GM12878 (cell line): ENCODE data around the gene CLDN5. TPM values are rescaled to one million over a fixed set of nuclear protein-coding genes. Genes with fewer than 3 reads are reported as not detected.

Experiments used
- ATAC-seq: fragments of 200-7000 bp; cut with Tn5 transposase; 3 replicates; pipeline ENCODE4 v1.9.1; 2020; ENCODE audit warnings: mild to moderate bottlenecking, moderate library complexity
- BruUV-seq: library from RNA; stranded (reverse); fragments of 400-500 nt; replicated peaks from 2 replicates; lab custom pipeline; 2021; lab: Mats Ljungman, UMichigan
- CTCF ChIA-PET: fragments of 300-600 bp; sonication (Branson Sonifier 250); formaldehyde crosslinking; extraction: SDS; loops from one replicate; lab custom pipeline; 2021; ENCODE audit warnings: inconsistent platforms; lab: Yijun Ruan, JAX
- POLR2A ChIA-PET: fragments of 350-600 bp; formaldehyde crosslinking; extraction: SDS; loops from one replicate; lab custom pipeline; 2021; ENCODE audit warnings: inconsistent platforms; lab: Charles Lee
- RAD21 ChIA-PET: fragments of 300-600 bp; sonication (Branson Sonifier 250); formaldehyde crosslinking; loops from one replicate; lab custom pipeline; 2023; ENCODE audit warnings: antibody characterized with exemption; ENCODE audit not compliant: unreplicated experiment; lab: Charles Lee
- SMC1A ChIA-PET: fragments of 300-600 bp; sonication (Branson Sonifier 250); formaldehyde crosslinking; loops from one replicate; lab custom pipeline; 2023; ENCODE audit not compliant: unreplicated experiment, uncharacterized antibody; lab: Charles Lee
- DNase-seq: peaks from one replicate; pipeline ENCODE4 v3.0.0-alpha.2; 2011; ENCODE audit warnings: low read depth, low spot score
- FAIRE-seq: peaks from 3 replicates; lab custom pipeline; 2011; peaks lifted over from hg19 to GRCh38; lab: Jason Lieb, UNC
- H2AFZ ChIP-seq: 2 replicates; pipeline ENCODE4 v1.6.0; 2011; ENCODE audit warnings: low read depth, low read length, control low read depth; ENCODE audit not compliant: control insufficient read depth
- H3K27ac ChIP-seq: 2 replicates; pipeline ENCODE4 v1.5.1; 2011; ENCODE audit warnings: control low read depth; ENCODE audit not compliant: control insufficient read depth, insufficient read depth
- H3K27me3 ChIP-seq, 2 experiments: replicated peaks in 1 of 2; 2 replicates each; pipeline versions ENCODE4 v1.6.0 to v1.6.1; 2011; ENCODE audit warnings: low read length in 1 of 2; ENCODE audit not compliant: control insufficient read depth in 2 of 2, insufficient read depth in 2 of 2
- H3K36me3 ChIP-seq, 2 experiments: 2 replicates each; pipeline ENCODE4 v1.5.1; 2011; ENCODE audit warnings: low read length in 1 of 2; ENCODE audit not compliant: control insufficient read depth in 2 of 2, insufficient read depth in 2 of 2
- H3K4me1 ChIP-seq: 2 replicates; pipeline ENCODE4 v1.6.1; 2011; ENCODE audit warnings: mild to moderate bottlenecking, low read length, moderate library complexity, mixed read lengths; ENCODE audit not compliant: control insufficient read depth, insufficient read depth
- H3K4me2 ChIP-seq: 2 replicates; pipeline ENCODE4 v1.6.0; 2011; ENCODE audit warnings: control low read depth; ENCODE audit not compliant: control insufficient read depth, insufficient read depth
- H3K4me3 ChIP-seq: fragments of 200-600 bp; sonication (generic); 2 replicates; pipeline ENCODE4 v1.5.1; 2016
- H3K79me2 ChIP-seq: 2 replicates; pipeline ENCODE4 v1.6.0; 2011; ENCODE audit warnings: low read length; ENCODE audit not compliant: control insufficient read depth, insufficient read depth
- H3K9ac ChIP-seq: 2 replicates; pipeline ENCODE4 v1.8.0; 2011; ENCODE audit warnings: low read length, control low read depth, mixed read lengths; ENCODE audit not compliant: control insufficient read depth, insufficient read depth
- H3K9me3 ChIP-seq: replicated peaks from 3 replicates; pipeline ENCODE4 v1.5.1; 2011; ENCODE audit warnings: mild to moderate bottlenecking, low read length; ENCODE audit not compliant: control insufficient read depth, insufficient read depth
- H4K20me1 ChIP-seq: 2 replicates; pipeline ENCODE4 v1.6.0; 2011; ENCODE audit not compliant: control insufficient read depth, insufficient read depth
- ASH2L ChIP-seq: fragments of 300-600, 200-600 bp; sonication (generic); IDR thresholded peaks from 2 replicates; pipeline ENCODE4 v1.6.1; 2017; ENCODE audit warnings: low read depth, mild to moderate bottlenecking, borderline replicate concordance
- CREM ChIP-seq: IDR thresholded peaks from 2 replicates; pipeline ENCODE4 v1.6.1; 2014; ENCODE audit warnings: antibody characterized with exemption, low read depth
- FOS ChIP-seq: IDR thresholded peaks from 3 replicates; pipeline ENCODE4 v1.6.1; 2011; ENCODE audit warnings: borderline replicate concordance; ENCODE audit not compliant: insufficient read length; ENCODE audit errors: extremely low read depth
- GABPA ChIP-seq: IDR thresholded peaks from 2 replicates; pipeline ENCODE4 v1.6.1; 2014; ENCODE audit warnings: antibody characterized with exemption, low read depth, mild to moderate bottlenecking, inconsistent platforms
- KDM1A ChIP-seq: fragments of 200-600 bp; sonication (generic); IDR thresholded peaks from 2 replicates; pipeline ENCODE4 v1.6.1; 2016; ENCODE audit warnings: borderline replicate concordance
- RAD51 ChIP-seq: fragments of 450-650 bp; IDR thresholded peaks from 2 replicates; pipeline ENCODE4 v1.6.1; 2016; ENCODE audit warnings: moderate library complexity, mild to moderate bottlenecking, inconsistent platforms
- RBBP5 ChIP-seq: fragments of 200-600 bp; sonication (generic); conservative IDR thresholded peaks from 2 replicates; pipeline ENCODE4 v1.6.1; 2016
- SMARCA5 ChIP-seq: fragments of 450-650 bp; IDR thresholded peaks from 2 replicates; pipeline ENCODE4 v1.6.1; 2017; ENCODE audit warnings: mild to moderate bottlenecking
- YBX1 ChIP-seq: fragments of 450-650 bp; IDR thresholded peaks from 2 replicates; pipeline ENCODE4 v1.6.1; 2016; ENCODE audit warnings: antibody characterized with exemption
- WGBS: methylation state at CpG from one replicate; pipeline ENCODE4 v1.1.6; 2016; ENCODE audit warnings: low lambda C conversion rate; ENCODE audit not compliant: insufficient replicate concordance, insufficient coverage; ENCODE audit errors: missing lambda C conversion rate; 5-methylcytosine and 5-hydroxymethylcytosine counted together
- in situ Hi-C: fragments of 300-500 bp; cut with MboI; formaldehyde crosslinking; loops from 9 replicates; pipeline ENCODE4 v1.14.3; 2018; ENCODE audit warnings: mixed read lengths
- intact Hi-C: fragments of 100-400 bp; cut with micrococcal nuclease; formaldehyde crosslinking; loops from one replicate; pipeline ENCODE4 v1.14.2; 2022; ENCODE audit not compliant: unreplicated experiment
- polyA plus RNA-seq, 11 experiments: library from polyadenylated mRNA; depleted of rRNA in 4 of 11; unstranded in 6 of 11; stranded (reverse) in 5 of 11; fragments of >200 nt; fragmentation: Nextera tagmentation in 4 of 11; fragmentation: Illumina TruSeq in 1 of 11; extraction: Ambion mirVana in 4 of 11; extraction: Trizol in 1 of 11; gene quantifications; 1 replicate in 1 of 11; 2 replicates in 10 of 11; pipeline versions ENCODE4 v1.2.1 to v1.2.3, GENCODE V29; 2011 to 2016; ENCODE audit warnings: inconsistent platforms in 2 of 11, missing spikeins in 2 of 11, low read depth in 1 of 11
- total RNA-seq, 4 experiments: library from RNA; depleted of rRNA in 3 of 4; stranded (reverse); fragments of >200 nt in 3 of 4; fragmentation: Illumina TruSeq in 1 of 4; extraction: Trizol in 1 of 4; gene quantifications; 2 replicates each; pipeline versions ENCODE4 v1.2.1 to v1.2.3, GENCODE V29; 2013 to 2021
- TF ChIP-seq, protein P1 (sequence below): IDR thresholded peaks from 2 replicates; pipeline ENCODE4 v1.6.1; 2011; ENCODE audit warnings: borderline replicate concordance, low read depth, mild to moderate bottlenecking, moderate library complexity, low read length; ENCODE audit not compliant: insufficient read depth, poor library complexity, severe bottlenecking
- TF ChIP-seq, protein P2 (sequence below): IDR thresholded peaks from 2 replicates; pipeline ENCODE4 v1.6.1; 2011; ENCODE audit warnings: low read depth, mild to moderate bottlenecking, low read length, moderate library complexity, borderline replicate concordance; ENCODE audit errors: extremely low read depth

CLDN5 gene
- total and polyA plus RNA-seq, 10 of the 15 experiments (the other 5 are each of a cell fraction or from before 2014, with no cell fraction given): 0.15 TPM; not detected in 9

- DNase-seq (no peak), FAIRE-seq (no peak), ATAC-seq (no peak)
- intact Hi-C loops (no loop called here), in situ Hi-C loops (loop anchor here (5.0 kb wide), 1 partner anchor 51 kb away; no protein-coding TSS in a partner anchor)
- CTCF ChIA-PET: no interaction called here
- Histone ChIP-seq H3K9me3 (no peaks in the 10 kb centered on the region), H3K36me3 (peaks cover 6 to 20% of the 10 kb centered on the region in 2 experiments; a peak in 3 of 4 replicates), H4K20me1 (no peaks in the 10 kb centered on the region), H3K27ac (no peak overlapping the region), H3K4me2 (no peak overlapping the region), H3K27me3 (no peaks in the 10 kb centered on the region), H3K4me3 (no peak overlapping the region), H3K9ac (no peak overlapping the region), H3K4me1 (no peaks in the 10 kb centered on the region), H2AFZ (no peak overlapping the region), H3K79me2 (no peaks in the 10 kb centered on the region)
- RAD21 ChIA-PET: no interaction called here
- SMC1A ChIA-PET: no interaction called here
- BruUV-seq: no TSS peak
- no peak for TF ChIP-seq ASH2L
- TF ChIP-seq GABPA: no peak
- TF ChIP-seq, protein P1, sequence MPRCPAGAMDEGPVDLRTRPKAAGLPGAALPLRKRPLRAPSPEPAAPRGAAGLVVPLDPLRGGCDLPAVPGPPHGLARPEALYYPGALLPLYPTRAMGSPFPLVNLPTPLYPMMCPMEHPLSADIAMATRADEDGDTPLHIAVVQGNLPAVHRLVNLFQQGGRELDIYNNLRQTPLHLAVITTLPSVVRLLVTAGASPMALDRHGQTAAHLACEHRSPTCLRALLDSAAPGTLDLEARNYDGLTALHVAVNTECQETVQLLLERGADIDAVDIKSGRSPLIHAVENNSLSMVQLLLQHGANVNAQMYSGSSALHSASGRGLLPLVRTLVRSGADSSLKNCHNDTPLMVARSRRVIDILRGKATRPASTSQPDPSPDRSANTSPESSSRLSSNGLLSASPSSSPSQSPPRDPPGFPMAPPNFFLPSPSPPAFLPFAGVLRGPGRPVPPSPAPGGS: no peak
- no peak for TF ChIP-seq RAD51
- no peak for TF ChIP-seq RBBP5
- TF ChIP-seq CREM: no peak
- TF ChIP-seq SMARCA5: no peak
- no peak for TF ChIP-seq KDM1A
- TF ChIP-seq YBX1: no peak
- TF ChIP-seq, protein P2, sequence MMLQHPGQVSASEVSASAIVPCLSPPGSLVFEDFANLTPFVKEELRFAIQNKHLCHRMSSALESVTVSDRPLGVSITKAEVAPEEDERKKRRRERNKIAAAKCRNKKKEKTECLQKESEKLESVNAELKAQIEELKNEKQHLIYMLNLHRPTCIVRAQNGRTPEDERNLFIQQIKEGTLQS: no peak
- no peak for TF ChIP-seq FOS
- POLR2A ChIA-PET: no interaction called here
- WGBS: 92% methylated on average over 11 of the region's 12 CpGs
These were observed 8.4 kb downstream of the CLDN5 start for GRCh38 chr22:19515654-19516377.
